OCI-LY7 (cell line): ENCODE results near the gene TMEM167A. TPM values are rescaled to one million over a fixed set of nuclear protein-coding genes. Genes with fewer than 3 reads are reported as not detected.

Source experiments
- BruUV-seq: library from RNA; stranded (reverse); fragments of 400-500 nt; replicated peaks from 2 replicates; lab custom pipeline; 2021; lab: Mats Ljungman, UMichigan
- CTCF ChIA-PET: fragments of 300-600 bp; sonication (Branson Sonifier 250); formaldehyde crosslinking; loops from one replicate; lab custom pipeline; 2022; ENCODE audit warnings: antibody characterized with exemption; ENCODE audit not compliant: unreplicated experiment; lab: Charles Lee
- POLR2A ChIA-PET: fragments of 300-600 bp; sonication (Branson Sonifier 250); formaldehyde crosslinking; loops from one replicate; lab custom pipeline; 2022; ENCODE audit warnings: antibody characterized with exemption; lab: Charles Lee
- DNase-seq: peaks from one replicate; pipeline ENCODE4 v3.0.0-alpha.2; 2015; ENCODE audit warnings: low spot score
- H2AFZ ChIP-seq: fragments of 200-600 bp; sonication (generic), shearing (Covaris generic); 2 replicates; pipeline ENCODE4 v1.6.1; 2014; ENCODE audit warnings: mild to moderate bottlenecking, antibody characterized with exemption, low read length, moderate library complexity
- H3K27ac ChIP-seq: fragments of 200-600 bp; sonication (generic); 2 replicates; pipeline ENCODE4 v1.5.1; 2014; ENCODE audit warnings: mixed run types, low read depth, mild to moderate bottlenecking, moderate library complexity, low read length, inconsistent platforms; ENCODE audit not compliant: poor library complexity, severe bottlenecking
- H3K36me3 ChIP-seq: fragments of 200-600 bp; sonication (generic); 2 replicates; pipeline ENCODE4 v1.6.1; 2014; ENCODE audit warnings: mild to moderate bottlenecking, antibody characterized with exemption, low read length, moderate library complexity, mixed read lengths; ENCODE audit not compliant: insufficient read depth
- H3K4me1 ChIP-seq: fragments of 200-600 bp; sonication (generic); 2 replicates; pipeline ENCODE4 v1.5.1; 2014; ENCODE audit warnings: mild to moderate bottlenecking, low read length; ENCODE audit not compliant: insufficient read depth, poor library complexity, severe bottlenecking
- H3K4me2 ChIP-seq: fragments of 200-600 bp; sonication (generic); 2 replicates; pipeline ENCODE4 v1.6.1; 2014; ENCODE audit warnings: mild to moderate bottlenecking, low read length
- H3K4me3 ChIP-seq: fragments of 200-600 bp; sonication (generic); 2 replicates; pipeline ENCODE4 v1.5.1; 2014; ENCODE audit warnings: mild to moderate bottlenecking, low read depth, low read length; ENCODE audit not compliant: poor library complexity, severe bottlenecking
- H3K79me2 ChIP-seq: fragments of 200-600 bp; sonication (generic); 2 replicates; pipeline ENCODE4 v1.6.1; 2016; ENCODE audit warnings: low read depth, mild to moderate bottlenecking, low read length, moderate library complexity, mixed read lengths; ENCODE audit not compliant: insufficient read depth
- H3K9me2 ChIP-seq: fragments of 200-600 bp; sonication (generic); 2 replicates; pipeline ENCODE4 v1.6.1; 2016; ENCODE audit warnings: mild to moderate bottlenecking, low read length, mixed read lengths; ENCODE audit not compliant: insufficient read depth
- H3K9me3 ChIP-seq: fragments of 200-600 bp; sonication (generic); 2 replicates; pipeline ENCODE4 v1.6.1; 2014; ENCODE audit warnings: mild to moderate bottlenecking, mixed run types, low read length, mixed read lengths
- H4K20me1 ChIP-seq: fragments of 200-600 bp; sonication (generic); 2 replicates; pipeline ENCODE4 v1.6.1; 2014; ENCODE audit warnings: mild to moderate bottlenecking, antibody characterized with exemption, low read length, moderate library complexity, mixed read lengths; ENCODE audit not compliant: insufficient read depth
- CTCF ChIP-seq: fragments of 200-600 bp; sonication (generic); conservative IDR thresholded peaks from 2 replicates; pipeline ENCODE4 v1.5.1; 2014; ENCODE audit warnings: mild to moderate bottlenecking, antibody characterized with exemption, low read length, moderate library complexity, mixed read lengths
- EZH2phosphoT487 ChIP-seq: fragments of 200-600 bp; sonication (generic); IDR thresholded peaks from 2 replicates; pipeline ENCODE4 v1.6.1; 2018; ENCODE audit warnings: low read depth, borderline replicate concordance, mild to moderate bottlenecking, mixed run types, antibody characterized with exemption, low read length, moderate library complexity, mixed read lengths
- intact Hi-C: fragments of 100-400 bp; cut with micrococcal nuclease; formaldehyde crosslinking; loops from one replicate; pipeline ENCODE4 v1.10.0; 2022; ENCODE audit not compliant: unreplicated experiment
- total RNA-seq, 2 experiments: library from RNA; depleted of rRNA in 1 of 2; stranded (reverse); fragments of >200 nt in 1 of 2; shearing (Covaris generic) in 1 of 2; gene quantifications; 2 replicates each; pipeline ENCODE4 v1.2.3, GENCODE V29; 2014 to 2022

TMEM167A gene
- total RNA-seq, 2 experiments from 2014 or later = 20.4 to 55.7 TPM

GRCh38 chr5:83025690-83026478 lies 51.3 kb downstream of the TMEM167A start:
- intact Hi-C loops = no loop called here
- Histone ChIP-seq H3K4me2 (no peak overlapping the region), H3K9me3 (no peaks in the 10 kb centered on the region), H3K27ac (no peak overlapping the region), H3K4me1 (peaks cover 12% of the 10 kb centered on the region), H3K9me2 (no peaks in the 10 kb centered on the region), H3K79me2 (no peaks in the 10 kb centered on the region), H4K20me1 (no peaks in the 10 kb centered on the region), H3K4me3 (no peak overlapping the region), H3K36me3 (no peaks in the 10 kb centered on the region), H2AFZ (no peak overlapping the region)
- TF ChIP-seq CTCF (no peak), EZH2phosphoT487 (no peak)
- no TSS peak for BruUV-seq
- CTCF ChIA-PET = no interaction called here
- POLR2A ChIA-PET = interaction anchor here (0.6 kb wide), 1 partner anchor 526 kb away, joined by 4 read pairs; no protein-coding TSS in a partner anchor
- DNase-seq = no peak

GRCh38 chr5:83022334-83022733 lies 54.9 kb downstream of the TMEM167A start:
- TF ChIP-seq CTCF (no peak), EZH2phosphoT487 (no peak)
- H3K4me2 ChIP-seq = no peak overlapping the region
- H3K4me1 ChIP-seq = peaks cover 6% of the 10 kb centered on the region
- no peaks in the 10 kb centered on the region for H4K20me1 ChIP-seq
- H3K4me3 ChIP-seq = no peak overlapping the region
- no peaks in the 10 kb centered on the region for H3K36me3 ChIP-seq
- POLR2A ChIA-PET = no interaction called here
- CTCF ChIA-PET = no interaction called here
- no TSS peak for BruUV-seq
- no peak overlapping the region for H2AFZ ChIP-seq
- intact Hi-C loops = no loop called here
- H3K9me3 ChIP-seq = no peaks in the 10 kb centered on the region
- no peaks in the 10 kb centered on the region for H3K9me2 ChIP-seq
- DNase-seq = no peak
- no peaks in the 10 kb centered on the region for H3K79me2 ChIP-seq
- no peak overlapping the region for H3K27ac ChIP-seq

- DNase-seq = no peak
- no peaks in the 10 kb centered on the region for H3K79me2 ChIP-seq
- TF ChIP-seq EZH2phosphoT487 (no peak), CTCF (no peak)
- no peaks in the 10 kb centered on the region for H3K4me1 ChIP-seq
- H3K27ac ChIP-seq = no peak overlapping the region
- H2AFZ ChIP-seq = no peak overlapping the region
- no peaks in the 10 kb centered on the region for H4K20me1 ChIP-seq
- no peak overlapping the region for H3K4me2 ChIP-seq
- CTCF ChIA-PET = no interaction called here
- no peak overlapping the region for H3K4me3 ChIP-seq
- no peaks in the 10 kb centered on the region for H3K9me2 ChIP-seq
- POLR2A ChIA-PET = interaction anchor here (0.6 to 1.1 kb wide), 3 partner anchors 23 to 400 kb away, joined by 3 to 7 read pairs (median 3); no protein-coding TSS in a partner anchor
- no TSS peak for BruUV-seq
- intact Hi-C loops = no loop called here
- no peaks in the 10 kb centered on the region for H3K36me3 ChIP-seq
- H3K9me3 ChIP-seq = no peaks in the 10 kb centered on the region
These were observed 61.5 kb downstream of the TMEM167A start for GRCh38 chr5:83015676-83016075.
